Measurements from ENCODE around the gene ATXN3L.

- no peak for TF ChIP-seq CTCF (IDR thresholded peaks at IDR 0.05)
- TF ChIP-seq POLR2A (IDR thresholded peaks at IDR 0.05): no peak
- no peak for TF ChIP-seq EP300 (IDR thresholded peaks at IDR 0.05)
- no peak for TF ChIP-seq POLR2AphosphoS5 (IDR thresholded peaks at IDR 0.05)
Measured at GRCh38 chrX:13279279-13280018, 40.4 kb downstream of the ATXN3L start.

Data from sigmoid colon (tissue), 4 donors.